GM20431 (cell line): Measurements from ENCODE around the gene SLC17A8.

Experiments used
- in situ Hi-C: fragments of 300-500 bp; cut with MseI, MboI; formaldehyde crosslinking; loops from one replicate; pipeline ENCODE4 v1.15.0; 2020; ENCODE audit warnings: low sequenced_read_pairs; ENCODE audit not compliant: unreplicated experiment

Gene SLC17A8

DNA sequence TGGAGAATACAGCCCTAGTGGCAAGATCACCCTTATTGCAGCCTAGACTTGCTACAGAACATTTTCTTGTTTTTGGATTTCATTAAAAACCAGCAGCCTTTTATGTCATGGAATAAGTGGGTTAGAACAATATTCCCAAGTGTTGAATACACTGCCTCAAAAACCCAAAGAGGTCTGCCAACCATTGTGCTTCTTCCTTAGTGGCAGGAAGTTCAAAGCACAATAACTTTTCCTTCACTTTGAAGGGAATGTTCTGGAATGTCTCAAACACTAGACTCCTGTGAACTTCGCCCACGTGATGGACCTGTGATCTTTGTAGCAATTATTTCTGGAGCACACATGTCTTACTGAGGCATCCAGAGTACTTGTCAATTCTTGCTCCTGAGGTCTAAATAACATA, 8.5 kb downstream of the SLC17A8 start:
- in situ Hi-C loops = no loop called here

DNA sequence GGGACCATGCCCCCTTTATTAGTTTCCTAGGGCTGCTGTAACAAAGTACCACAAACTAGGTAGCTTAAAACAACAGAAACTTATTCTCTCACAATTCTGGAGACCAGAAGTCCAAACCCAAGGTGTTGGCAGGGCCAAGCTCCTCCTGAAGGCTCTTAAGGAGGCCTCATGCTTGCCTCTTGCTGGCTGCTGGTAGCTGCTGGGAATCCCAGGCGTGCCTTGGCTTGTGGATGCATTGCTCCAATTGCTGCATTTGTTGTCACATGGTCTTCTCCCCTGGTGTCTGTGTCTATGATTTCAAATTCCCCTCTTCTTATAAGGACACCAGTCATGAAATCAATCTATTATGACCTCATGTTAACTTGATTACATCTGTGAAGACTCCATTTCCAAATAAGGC, 11.2 kb downstream of the SLC17A8 start:
- in situ Hi-C loops = no loop called here

DNA sequence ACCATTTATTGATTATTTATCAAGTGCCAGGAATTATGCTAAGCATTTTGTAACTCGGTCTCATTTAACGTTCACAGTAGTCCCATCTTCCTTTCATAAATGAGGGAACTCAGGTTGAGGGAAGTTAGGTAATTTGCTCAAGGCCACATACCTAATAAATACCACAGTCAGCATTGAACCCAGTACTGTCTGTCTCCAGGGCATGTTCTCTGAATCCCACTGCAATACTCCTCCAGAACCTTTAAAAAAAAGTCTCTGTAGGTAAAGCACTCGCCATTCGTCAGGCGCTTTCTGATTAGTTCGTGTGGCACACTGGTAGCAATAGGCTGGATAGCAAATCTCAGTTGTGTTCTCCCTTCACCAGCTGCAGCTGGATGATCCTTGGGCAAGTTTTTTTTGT, 14.3 kb downstream of the SLC17A8 start:
- in situ Hi-C loops = no loop called here

DNA sequence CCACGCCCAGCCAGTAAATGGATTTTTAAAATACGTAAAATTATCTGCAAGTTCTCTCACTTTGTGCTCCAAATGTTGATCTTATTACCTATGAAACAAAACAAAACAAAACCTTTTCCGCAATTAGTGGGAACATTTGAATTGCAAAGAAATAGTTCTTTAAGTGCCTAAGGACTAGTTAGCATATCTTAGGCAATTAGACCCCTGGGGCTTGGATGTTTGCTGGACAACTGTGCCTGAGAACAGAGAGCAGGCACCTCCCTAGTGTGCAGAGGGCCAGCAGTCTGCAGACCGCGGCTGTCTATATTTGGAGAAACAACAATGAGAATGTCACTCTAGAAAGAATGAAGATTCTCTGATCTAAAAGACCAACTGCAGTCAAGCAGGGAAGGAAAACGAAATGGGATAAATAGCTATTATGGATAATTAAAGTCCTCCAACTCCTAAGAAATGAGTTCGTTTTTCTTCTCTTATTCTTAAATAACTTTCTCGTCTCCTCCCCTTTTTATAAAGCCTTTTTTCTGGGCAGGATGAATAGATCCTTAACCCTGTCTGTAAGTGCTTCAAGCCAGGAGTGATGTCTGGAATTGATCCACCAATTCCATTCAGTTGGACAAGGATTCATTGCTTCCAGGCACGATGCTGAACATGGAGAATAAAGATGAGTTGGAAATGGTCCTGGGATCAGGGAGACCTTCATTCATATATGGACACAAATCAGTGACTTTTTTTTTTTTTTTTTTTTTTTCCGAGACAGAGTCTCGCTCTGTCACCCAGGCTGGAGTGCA, 16.2 kb downstream of the SLC17A8 start:
- in situ Hi-C loops = no loop called here

DNA sequence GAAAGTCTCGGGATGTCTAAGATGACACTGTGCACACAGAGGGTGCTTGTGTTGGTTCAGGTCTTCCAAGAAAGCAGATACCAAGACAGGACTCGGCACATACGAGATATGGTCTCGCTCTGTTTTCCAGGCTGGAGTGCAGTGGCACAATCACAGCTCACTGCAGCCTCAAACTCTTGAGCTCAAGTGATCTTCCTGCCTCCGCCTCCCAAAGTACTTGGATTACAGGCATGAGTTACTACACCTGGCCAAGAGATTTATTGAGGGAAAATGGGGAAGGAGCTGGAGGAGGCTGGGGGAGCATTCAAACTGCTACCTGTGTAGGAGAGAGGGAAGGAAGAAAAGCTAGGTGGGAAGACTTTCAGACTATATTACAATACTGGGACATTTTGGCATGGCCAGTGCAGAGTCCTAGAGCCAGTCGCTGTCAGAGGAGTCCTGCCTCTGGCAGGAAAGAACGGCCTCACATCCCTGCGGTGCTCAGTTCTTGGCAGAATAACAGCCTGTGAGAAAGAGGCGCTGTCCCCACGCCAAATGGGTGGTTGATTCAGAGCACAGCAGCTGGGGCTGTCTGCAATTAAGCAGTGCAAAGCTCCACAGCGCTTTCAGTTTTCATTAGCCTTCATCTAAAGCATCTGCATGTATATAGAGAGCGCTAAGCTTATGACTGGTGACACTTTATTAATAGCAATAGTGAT, 18.3 kb downstream of the SLC17A8 start:
- in situ Hi-C loops = no loop called here

DNA sequence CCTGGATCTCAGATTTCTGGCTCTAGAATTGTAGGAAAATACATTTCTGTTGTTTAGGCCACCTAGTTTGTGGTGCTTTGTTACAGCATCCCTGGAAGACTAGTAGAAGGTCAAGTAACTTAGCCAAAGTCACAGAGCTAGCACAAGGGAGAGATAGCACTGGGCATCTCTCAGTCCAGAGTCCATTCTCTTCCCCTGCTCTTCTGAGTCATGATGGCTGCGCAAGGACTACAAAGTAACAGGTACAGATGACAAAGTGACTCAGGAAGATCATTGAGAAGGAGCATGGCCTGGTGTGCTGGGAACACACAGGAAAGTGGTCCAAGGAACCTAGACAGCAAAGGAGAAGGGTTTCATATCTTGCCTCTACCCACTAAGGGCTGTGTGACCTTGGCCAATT, 19.3 kb downstream of the SLC17A8 start:
- in situ Hi-C loops = no loop called here

DNA sequence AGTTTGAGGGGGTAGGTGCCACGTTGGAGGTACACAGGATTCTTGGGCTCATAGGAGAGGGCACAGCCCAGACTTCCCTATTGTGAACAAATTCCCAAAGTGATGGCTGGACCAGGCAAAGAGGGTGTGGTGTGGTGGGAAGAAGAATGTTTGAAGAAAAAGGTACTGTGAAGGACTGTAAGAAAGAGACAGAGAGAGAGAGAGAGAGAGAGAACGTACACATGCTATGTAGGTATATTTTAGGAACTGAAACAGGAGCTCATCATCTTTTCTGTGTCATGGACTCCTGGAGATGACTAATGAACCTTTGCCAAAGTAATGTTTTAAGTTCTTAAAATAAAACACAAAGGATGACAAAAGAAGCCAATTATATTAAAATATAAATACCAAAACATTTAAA, 24.5 kb downstream of the SLC17A8 start:
- in situ Hi-C loops = no loop called here

DNA sequence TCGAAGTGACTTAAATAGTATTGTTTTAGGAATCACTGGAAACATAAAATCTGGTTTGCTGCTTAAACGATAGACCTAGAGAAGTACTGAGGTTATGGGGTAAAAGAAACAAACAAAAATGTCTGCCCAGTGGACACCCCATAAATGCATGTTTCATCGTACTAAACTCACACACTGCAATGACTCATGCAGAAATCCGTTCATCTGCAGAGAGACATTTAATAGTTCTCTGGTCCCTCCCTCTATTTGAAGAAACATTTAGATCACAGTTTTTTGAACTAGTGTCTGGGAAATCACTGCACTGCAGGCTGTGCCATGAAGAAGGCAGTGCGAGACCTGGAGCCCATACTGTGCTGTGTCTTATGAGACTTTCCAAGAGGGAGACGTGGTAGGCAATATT, 25.5 kb downstream of the SLC17A8 start:
- in situ Hi-C loops = no loop called here

DNA sequence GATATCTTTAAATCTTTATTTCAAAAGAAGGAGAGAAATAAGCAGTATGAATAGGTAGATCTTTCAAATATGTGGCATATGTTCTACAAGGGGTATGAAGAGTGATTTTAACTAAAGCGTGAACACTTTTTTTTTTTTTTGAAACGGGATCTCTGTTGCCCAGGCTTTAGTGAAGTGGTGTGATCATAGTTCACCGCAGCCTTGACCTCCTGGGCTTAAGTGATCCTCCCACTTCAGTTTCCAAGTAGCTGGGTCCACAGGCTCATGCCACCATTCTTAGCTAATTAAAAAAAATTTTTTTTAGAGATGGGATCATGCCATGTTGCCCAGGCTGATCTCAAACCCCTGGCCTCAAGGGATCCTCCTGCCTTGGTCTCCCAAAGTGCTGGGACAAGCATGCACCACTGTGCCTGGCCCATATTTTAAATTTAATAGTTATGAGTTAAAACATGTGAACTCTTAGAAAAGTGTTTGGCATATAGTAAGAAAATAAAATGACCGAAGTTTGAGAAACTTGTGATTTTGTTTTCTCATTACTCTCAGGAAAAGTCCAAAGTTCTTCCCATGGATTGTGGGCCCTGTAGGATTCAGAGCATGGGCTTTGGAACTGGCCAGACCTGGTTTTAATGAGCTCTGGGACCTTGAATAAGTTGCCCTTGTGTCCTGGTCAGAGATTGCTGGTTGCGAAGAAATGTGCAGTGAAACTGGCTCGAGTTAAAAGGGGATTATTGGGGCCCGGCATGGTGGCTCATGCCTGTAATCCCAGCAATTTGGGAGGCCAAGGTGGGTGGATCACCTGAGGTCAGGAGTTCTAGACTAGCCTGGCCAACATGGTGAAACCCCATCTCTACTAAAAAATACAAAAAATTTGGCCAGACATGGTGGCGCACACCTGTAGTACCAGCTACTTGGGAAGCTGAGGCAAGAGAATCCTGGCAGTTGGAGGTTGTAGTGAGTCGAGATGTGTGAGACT, 27.0 kb downstream of the SLC17A8 start:
- in situ Hi-C loops = no loop called here

DNA sequence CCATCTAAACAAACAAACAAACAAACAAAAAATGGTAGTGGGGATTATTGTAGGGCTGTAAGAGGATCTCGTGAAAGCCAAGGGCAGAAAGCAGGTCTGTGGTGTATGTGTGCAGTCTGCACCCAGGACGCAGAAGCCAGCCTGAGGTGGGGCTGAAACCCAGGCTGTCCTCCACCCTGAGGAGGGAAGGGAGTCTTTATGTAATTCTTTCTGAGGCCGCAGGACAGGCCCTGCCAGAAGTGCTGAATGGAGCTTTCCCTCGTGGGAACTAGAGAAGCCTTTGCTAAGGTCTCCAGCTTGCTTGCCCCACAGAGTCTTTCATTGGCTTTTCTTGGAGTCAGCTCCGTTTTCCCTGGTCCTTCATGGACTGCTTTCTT, 27.7 kb downstream of the SLC17A8 start:
- in situ Hi-C loops = no loop called here

DNA sequence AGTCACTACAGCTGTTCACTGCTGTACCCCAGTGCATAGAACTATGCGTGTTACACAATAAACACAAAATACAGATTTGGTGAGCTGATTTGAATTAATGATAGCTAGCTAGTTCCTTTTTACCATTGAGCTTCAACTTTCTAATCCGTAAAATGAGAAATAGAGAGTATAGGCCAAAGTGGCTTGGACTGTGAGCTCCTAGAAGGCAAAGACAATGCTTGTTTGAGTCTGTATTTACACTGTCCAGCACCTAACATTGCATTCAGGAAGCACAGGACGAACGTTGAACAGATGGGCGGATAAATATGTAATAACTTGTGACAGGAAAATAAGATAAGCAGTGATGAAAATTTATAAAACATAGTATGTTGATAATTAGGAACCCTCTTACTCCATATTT, 31.5 kb downstream of the SLC17A8 start:
- in situ Hi-C loops = no loop called here

DNA sequence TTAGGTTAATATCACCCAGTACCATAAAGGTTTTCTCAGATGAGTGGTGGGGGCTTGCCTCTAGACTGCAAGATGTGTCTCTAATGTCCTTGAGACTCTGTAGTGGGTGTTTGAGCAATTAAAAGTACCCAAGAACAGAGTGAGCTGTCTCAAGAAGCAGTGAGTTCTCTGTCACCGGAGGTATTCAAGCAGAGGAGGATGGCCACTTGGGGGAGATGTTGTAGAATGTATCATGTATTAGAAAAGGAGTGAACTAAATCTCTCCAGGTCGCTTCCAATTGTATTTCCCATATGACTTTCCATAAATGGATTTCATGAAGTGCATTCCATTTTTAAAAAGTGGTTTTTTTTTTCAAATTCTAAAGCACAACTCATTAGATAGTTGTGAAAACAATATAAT, 35.0 kb downstream of the SLC17A8 start:
- in situ Hi-C loops = no loop called here

DNA sequence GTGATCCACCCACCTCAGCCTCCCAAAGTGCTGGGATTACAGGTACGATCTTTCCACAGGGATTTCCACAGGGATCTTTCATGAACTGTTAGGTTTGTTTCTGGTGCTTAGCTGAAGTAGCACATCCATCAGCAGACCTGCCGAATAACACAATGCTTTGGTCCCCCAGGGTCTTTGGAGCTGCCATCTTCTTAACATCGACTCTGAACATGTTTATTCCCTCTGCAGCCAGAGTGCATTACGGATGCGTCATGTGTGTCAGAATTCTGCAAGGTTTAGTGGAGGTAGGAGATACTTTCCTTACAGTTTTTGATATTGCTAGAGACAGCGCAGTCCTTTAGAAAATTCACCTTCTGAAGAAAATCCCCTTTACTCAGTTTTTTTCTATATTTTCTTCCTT, 36.3 kb downstream of the SLC17A8 start:
- in situ Hi-C loops = no loop called here

DNA sequence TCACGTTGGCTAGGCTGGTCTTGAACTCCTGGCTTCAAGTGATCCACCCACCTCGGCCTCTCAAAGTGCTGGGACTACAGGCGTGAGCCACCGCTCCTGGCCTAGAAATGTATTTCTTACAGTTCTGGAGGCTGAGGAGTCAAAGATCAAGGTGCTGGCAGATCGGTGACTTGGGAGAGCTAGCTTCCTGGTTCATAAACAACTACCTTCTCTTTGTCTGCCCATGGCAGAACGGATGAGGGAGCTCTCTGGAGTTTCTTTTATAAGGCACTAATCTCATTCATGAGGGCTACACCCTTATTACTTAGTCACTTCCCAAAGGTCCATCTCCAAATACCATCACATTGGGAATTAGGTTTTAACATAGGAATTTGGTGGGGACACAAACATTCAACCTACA, 38.9 kb downstream of the SLC17A8 start:
- in situ Hi-C loops = no loop called here

DNA sequence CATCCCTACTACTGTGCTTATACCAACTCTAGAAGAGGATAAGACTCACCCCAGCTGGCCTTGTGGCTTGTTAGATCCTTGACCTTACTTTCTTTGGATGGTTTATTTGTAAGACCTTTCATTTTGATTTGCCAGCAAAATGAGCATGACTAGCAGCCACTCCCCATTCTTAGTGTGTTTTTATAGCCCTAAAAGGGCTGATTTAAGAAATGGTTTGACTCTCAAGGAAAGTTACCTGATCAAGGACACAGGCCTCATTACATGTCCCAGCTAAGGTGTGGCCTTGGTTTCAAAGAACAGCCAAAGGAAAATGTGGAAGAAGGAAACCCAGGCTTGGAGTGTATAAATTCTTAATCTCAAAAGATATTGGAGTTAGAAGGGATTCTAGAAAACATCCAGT, 41.4 kb downstream of the SLC17A8 start:
- in situ Hi-C loops = no loop called here

DNA sequence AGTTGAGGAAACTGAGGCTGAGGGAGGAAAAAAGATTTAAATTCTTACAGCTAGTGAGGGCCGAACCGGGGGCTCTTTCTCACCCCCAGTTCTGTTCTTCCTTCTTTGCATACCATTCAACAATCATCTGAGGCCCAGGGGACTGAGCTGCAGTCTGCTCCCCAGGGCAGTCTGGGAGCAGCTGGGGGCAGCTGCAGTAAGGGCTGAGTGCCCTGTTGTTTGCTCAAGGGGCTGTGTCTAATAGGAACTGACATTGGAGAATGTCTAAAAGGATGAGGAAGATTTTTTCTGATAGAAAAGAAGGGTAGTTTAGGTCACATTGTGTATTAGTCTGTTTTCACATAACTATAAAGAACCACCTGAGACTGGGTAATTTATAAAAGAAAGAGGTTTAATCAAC, 42.2 kb downstream of the SLC17A8 start:
- in situ Hi-C loops = no loop called here

DNA sequence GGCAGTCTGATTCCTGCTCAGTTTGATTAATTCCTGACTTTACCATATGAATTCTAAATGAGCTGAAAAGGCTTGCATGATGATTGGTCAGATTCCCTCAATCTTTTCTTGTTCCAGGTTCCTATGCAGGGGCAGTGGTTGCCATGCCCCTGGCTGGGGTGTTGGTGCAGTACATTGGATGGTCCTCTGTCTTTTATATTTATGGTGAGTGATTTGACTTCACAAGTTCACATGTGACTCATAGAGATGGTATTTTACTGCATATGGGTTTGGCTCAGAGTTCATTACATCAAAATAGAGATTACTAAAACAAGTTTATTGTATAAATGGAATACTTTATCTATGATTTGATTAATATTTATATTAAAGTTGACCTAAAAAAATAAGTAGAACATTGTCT, 44.8 kb downstream of the SLC17A8 start:
- in situ Hi-C loops = loop anchor here (25.0 kb wide), 1 partner anchor 164 kb away; no protein-coding TSS in a partner anchor

DNA sequence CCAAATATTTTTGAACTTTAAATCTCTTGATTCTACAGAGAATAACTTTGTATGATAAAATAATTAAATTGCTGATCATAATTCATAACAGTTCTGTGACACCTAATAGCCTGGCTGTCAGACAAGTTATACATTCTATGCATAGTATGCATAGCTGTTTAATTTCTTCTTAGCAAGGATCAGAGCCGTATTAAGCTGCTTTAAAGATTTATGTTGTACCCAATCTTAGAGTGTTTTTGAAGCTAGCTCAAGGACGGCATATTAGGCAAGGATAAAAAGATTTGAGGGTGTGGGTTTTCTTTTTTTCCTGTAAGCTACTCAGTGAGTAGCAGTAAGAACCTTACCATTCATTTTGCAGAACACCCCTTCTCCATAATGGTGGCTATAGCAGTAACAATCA, 45.9 kb downstream of the SLC17A8 start:
- in situ Hi-C loops = loop anchor here (25.0 kb wide), 1 partner anchor 165 kb away; no protein-coding TSS in a partner anchor

DNA sequence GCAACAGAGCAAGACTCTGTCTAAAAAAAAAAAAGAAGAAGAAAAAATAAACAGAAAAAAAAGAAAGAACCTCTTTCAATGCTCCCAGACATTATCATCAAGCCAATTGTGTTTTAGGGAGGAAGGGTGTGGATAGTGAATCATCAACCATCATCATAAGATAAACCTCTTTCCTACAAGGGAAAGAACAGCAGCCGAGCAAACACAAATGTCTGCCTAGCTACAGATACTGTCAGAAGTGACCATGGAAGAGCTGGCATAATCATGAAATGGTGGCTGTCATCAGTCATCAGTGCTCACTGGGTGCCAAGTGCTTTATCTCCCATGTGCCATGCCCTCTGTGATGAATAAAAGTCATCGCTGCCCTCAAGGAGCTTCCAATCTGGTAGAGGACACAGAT, 46.6 kb downstream of the SLC17A8 start:
- in situ Hi-C loops = loop anchor here (25.0 kb wide), 1 partner anchor 166 kb away; no protein-coding TSS in a partner anchor

DNA sequence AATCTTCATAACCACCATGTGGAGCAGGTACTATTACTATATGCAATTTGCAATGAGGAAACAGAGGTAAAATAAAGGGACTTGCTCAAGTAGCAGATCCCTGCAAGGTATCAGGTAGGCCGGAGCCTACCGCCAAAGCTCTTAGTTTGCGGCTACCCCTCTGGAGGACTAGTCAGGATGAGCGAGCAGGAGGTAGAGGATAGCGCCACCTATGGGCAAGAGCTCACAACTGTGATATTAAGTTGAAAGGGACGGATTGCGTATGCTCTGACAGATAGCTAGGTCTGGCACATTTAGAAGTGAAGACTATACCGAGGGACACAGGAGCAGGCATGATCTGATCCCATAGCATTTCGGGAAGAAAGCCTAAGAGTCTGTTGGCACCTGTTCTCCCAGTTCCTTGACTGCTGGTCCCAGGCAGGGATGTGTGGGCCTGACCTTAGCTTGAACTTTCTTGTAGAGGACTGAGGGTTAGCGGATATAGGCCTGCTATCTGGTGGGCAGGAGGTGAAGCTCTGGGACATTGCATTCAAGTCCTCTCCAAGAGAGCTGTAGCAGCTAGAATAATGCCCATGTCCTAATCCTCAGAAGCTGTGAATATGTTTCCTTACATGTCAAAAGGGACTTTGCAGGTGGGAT, 48.0 kb downstream of the SLC17A8 start:
- in situ Hi-C loops = loop anchor here (25.0 kb wide), 1 partner anchor 168 kb away; no protein-coding TSS in a partner anchor
